Activated B cell treated with CpG ODN at 0.5 μM for 24 hours (primary cell): ENCODE measurements around the gene CCNG2. TPM values are rescaled to one million over a fixed set of nuclear protein-coding genes. Genes with fewer than 3 reads are reported as not detected.

Experiments used
- ATAC-seq: fragments of 200-7000 bp; cut with Tn5 transposase; one replicate; pipeline ENCODE4 v1.10.0; 2021; ENCODE audit warnings: low read depth, mild to moderate bottlenecking, moderate library complexity
- CTCF ChIA-PET: fragments of 350-600 bp; sonication (Branson Sonifier 250); formaldehyde crosslinking; loops from one replicate; lab custom pipeline; 2021; ENCODE audit warnings: antibody characterized with exemption; lab: Charles Lee
- POLR2A ChIA-PET: fragments of 350-600 bp; sonication (Branson Sonifier 250); formaldehyde crosslinking; loops from one replicate; lab custom pipeline; 2021; ENCODE audit warnings: antibody characterized with exemption; lab: Charles Lee
- DNase-seq: peaks from one replicate; pipeline ENCODE4 v3.0.0; 2022
- H3K27ac Mint-ChIP-seq: one replicate; pipeline ENCODE4 v1.8.0; 2020; ENCODE audit warnings: mixed read lengths
- H3K27me3 Mint-ChIP-seq: one replicate; pipeline ENCODE4 v1.8.0; 2021; ENCODE audit warnings: mixed read lengths
- H3K36me3 Mint-ChIP-seq: one replicate; pipeline ENCODE4 v1.8.0; 2021; ENCODE audit warnings: low read depth, mixed read lengths
- H3K4me1 Mint-ChIP-seq: one replicate; pipeline ENCODE4 v1.8.0; 2021; ENCODE audit warnings: mixed read lengths
- H3K4me3 Mint-ChIP-seq: one replicate; pipeline ENCODE4 v1.8.0; 2020; ENCODE audit warnings: mild to moderate bottlenecking, mixed read lengths
- H3K9me3 Mint-ChIP-seq: one replicate; pipeline ENCODE4 v1.8.0; 2020; ENCODE audit warnings: mixed read lengths
- CTCF ChIP-seq: fragments of 200-600 bp; IDR thresholded peaks from one replicate; pipeline ENCODE4 v1.8.0; 2022; ENCODE audit warnings: antibody characterized with exemption, mild to moderate bottlenecking
- intact Hi-C: fragments of 100-400 bp; cut with micrococcal nuclease; formaldehyde crosslinking; loops from one replicate; pipeline ENCODE4 v1.15.1; 2024
- total RNA-seq: library from RNA; stranded (reverse); gene quantifications from 2 replicates; pipeline ENCODE4 v1.2.3, GENCODE V29; 2022

CCNG2 gene
- total RNA-seq, 1 donor from 2014 or later, result 34.6 TPM

GRCh38 chr4:77154065-77154464 lies 2.9 kb upstream of the CCNG2 start:
- Mint-ChIP-seq H3K27me3 (no peaks in the 10 kb centered on the region), H3K27ac (peak overlapping the region; percentile 100), H3K9me3 (no peaks in the 10 kb centered on the region), H3K4me1 (peaks cover 71% of the 10 kb centered on the region), H3K4me3 (peak overlapping the region; percentile 48), H3K36me3 (peaks cover 12% of the 10 kb centered on the region)
- POLR2A ChIA-PET, result interaction anchor here (0.6 to 8.7 kb wide), 9 partner anchors 9 to 1252 kb away, joined by 3 to 132 read pairs (median 6); partner anchors contain the start of gene CCNI
- DNase-seq (no peak), ATAC-seq (no peak)
- intact Hi-C loops, result no loop called here
- TF ChIP-seq CTCF, result no peak
- CTCF ChIA-PET, result interaction anchor here (0.9 to 6.1 kb wide), 7 partner anchors 27 to 59 kb away, joined by 3 to 21 read pairs (median 8); no protein-coding TSS in a partner anchor

- ChIA-PET CTCF (interaction anchor here (0.9 to 7.1 kb wide), 8 partner anchors 34 to 103 kb away, joined by 3 to 60 read pairs (median 11); no protein-coding TSS in a partner anchor), POLR2A (interaction anchor here (0.6 to 8.7 kb wide), 11 partner anchors 9 to 79 kb away, joined by 3 to 132 read pairs (median 6); partner anchors contain the start of gene CCNI)
- H3K27ac Mint-ChIP-seq, result peak overlapping the region; percentile 100
- DNase-seq (no peak), ATAC-seq (no peak)
- H3K4me1 Mint-ChIP-seq, result peaks cover 79% of the 10 kb centered on the region
- TF ChIP-seq CTCF, result no peak
- peaks cover 19% of the 10 kb centered on the region for H3K36me3 Mint-ChIP-seq
- H3K9me3 Mint-ChIP-seq, result no peaks in the 10 kb centered on the region
- intact Hi-C loops, result loop anchor here (1.0 to 5.0 kb wide), 3 partner anchors 9 to 1433 kb away; partner anchors contain the start of genes MRPL1 and USO1
- H3K4me3 Mint-ChIP-seq, result peak overlapping the region; percentile 99
- H3K27me3 Mint-ChIP-seq, result no peaks in the 10 kb centered on the region
Measured at GRCh38 chr4:77154761-77155499, 2.1 kb upstream of the CCNG2 start.

- ChIA-PET POLR2A (interaction anchor here (0.6 to 8.7 kb wide), 10 partner anchors 10 to 706 kb away, joined by 3 to 132 read pairs (median 7); partner anchors contain the start of genes CCNI and MRPL1), CTCF (interaction anchor here (0.9 to 7.1 kb wide), 7 partner anchors 35 to 104 kb away, joined by 3 to 60 read pairs (median 8); no protein-coding TSS in a partner anchor)
- Mint-ChIP-seq H3K36me3 (peaks cover 24% of the 10 kb centered on the region), H3K27me3 (no peaks in the 10 kb centered on the region), H3K9me3 (no peaks in the 10 kb centered on the region), H3K4me1 (peaks cover 82% of the 10 kb centered on the region), H3K27ac (peak overlapping the region; percentile 100), H3K4me3 (peak overlapping the region; percentile 99)
- intact Hi-C loops, result loop anchor here (1.0 to 5.0 kb wide), 3 partner anchors 10 to 1434 kb away; partner anchors contain the start of genes MRPL1 and USO1
- no peak for ATAC-seq
- no peak for DNase-seq
- no peak for TF ChIP-seq CTCF
Measured at GRCh38 chr4:77155631-77156452, 1.2 kb upstream of the CCNG2 start.

- H3K9me3 Mint-ChIP-seq, result no peaks in the 10 kb centered on the region
- POLR2A ChIA-PET, result interaction anchor here (1.2 to 8.7 kb wide), 10 partner anchors 9 to 706 kb away, joined by 3 to 132 read pairs (median 8); partner anchors contain the start of genes CCNI and MRPL1
- CTCF ChIA-PET, result interaction anchor here (2.1 to 7.1 kb wide), 4 partner anchors 36 to 61 kb away, joined by 8 to 60 read pairs (median 18); no protein-coding TSS in a partner anchor
- no peaks in the 10 kb centered on the region for H3K27me3 Mint-ChIP-seq
- intact Hi-C loops, result loop anchor here (5.0 kb wide), 2 partner anchors 706 to 1434 kb away; partner anchors contain the start of genes MRPL1 and USO1
- no peak for DNase-seq
- H3K36me3 Mint-ChIP-seq, result peaks cover 24% of the 10 kb centered on the region
- peak overlapping the region; percentile 100 for H3K27ac Mint-ChIP-seq
- ATAC-seq, result peak; percentile 84
- peak overlapping the region; percentile 99 for H3K4me3 Mint-ChIP-seq
- no peak for TF ChIP-seq CTCF
- peaks cover 75% of the 10 kb centered on the region for H3K4me1 Mint-ChIP-seq
Measured at GRCh38 chr4:77156533-77156911, 485 bp upstream of the CCNG2 start.
